GM12878 (cell line): ENCODE results near the gene ZER1.

Experiments
- BHLHE40 ChIP-seq, 2 experiments: fragments of 450-650 bp in 1 of 2; IDR thresholded peaks; 2 replicates each; pipeline ENCODE4 v1.6.1; 2011 to 2017; ENCODE audit warnings: low read depth in 2 of 2, borderline replicate concordance in 1 of 2, improper control_type of control experiment in 1 of 2, low read length in 1 of 2, mild to moderate bottlenecking in 1 of 2
- CTCF ChIP-seq, 3 experiments: IDR thresholded peaks in 2 of 3; conservative IDR thresholded peaks in 1 of 3; 2 replicates each; pipeline ENCODE4 v1.5.1; 2011; ENCODE audit warnings: low read depth in 3 of 3, low read length in 3 of 3, mild to moderate bottlenecking in 3 of 3, control low read depth in 2 of 3, moderate library complexity in 2 of 3, inconsistent platforms in 1 of 3, mixed read lengths in 1 of 3; ENCODE audit not compliant: control insufficient read depth in 2 of 3, insufficient read depth in 1 of 3; ENCODE audit errors: extremely low read depth in 1 of 3
- ETV6 ChIP-seq, 2 experiments: fragments of 450-650 bp in 1 of 2; IDR thresholded peaks in 1 of 2; conservative IDR thresholded peaks in 1 of 2; 2 replicates each; pipeline ENCODE4 v1.6.1; 2014; ENCODE audit warnings: antibody characterized with exemption in 1 of 2, borderline replicate concordance in 1 of 2, low read depth in 1 of 2, mild to moderate bottlenecking in 1 of 2, moderate library complexity in 1 of 2
- FOXM1 ChIP-seq: IDR thresholded peaks from 2 replicates; pipeline ENCODE4 v1.6.1; 2012; ENCODE audit warnings: low read depth, mild to moderate bottlenecking, inconsistent platforms, low read length, moderate library complexity
- MEF2A ChIP-seq: IDR thresholded peaks from 2 replicates; pipeline ENCODE4 v1.6.1; 2011; ENCODE audit warnings: low read depth, mild to moderate bottlenecking, low read length, moderate library complexity; ENCODE audit not compliant: insufficient read depth
- MXI1 ChIP-seq: fragments of 150-350 bp; IDR thresholded peaks from 2 replicates; pipeline ENCODE4 v1.6.1; 2011; ENCODE audit warnings: low read depth, mild to moderate bottlenecking, inconsistent platforms, low read length, improper control_type of control experiment
- POLR2A ChIP-seq: IDR thresholded peaks from 2 replicates; pipeline ENCODE4 v1.6.1; 2011; ENCODE audit warnings: low read depth, mild to moderate bottlenecking, low read length
- RAD21 ChIP-seq: IDR thresholded peaks from 2 replicates; pipeline ENCODE4 v1.6.1; 2011; ENCODE audit warnings: mild to moderate bottlenecking, low read depth, low read length, moderate library complexity; ENCODE audit not compliant: insufficient read depth
- TARDBP ChIP-seq: IDR thresholded peaks from 2 replicates; pipeline ENCODE4 v1.6.1; 2016; ENCODE audit warnings: borderline replicate concordance
- TCF12 ChIP-seq: IDR thresholded peaks from 2 replicates; pipeline ENCODE4 v1.6.1; 2011; ENCODE audit warnings: low read depth, mild to moderate bottlenecking, low read length

GRCh38 chr9:128684325-128685199 lies 87.2 kb downstream of the ZER1 start:
- TF ChIP-seq MEF2A (no peak), FOXM1 (no peak), RAD21 (no peak), ETV6 (conservative IDR thresholded peaks at IDR 0.05 in 1 of 2, IDR thresholded peaks at IDR 0.05 in 1 of 2; ENCODE audit: borderline replicate concordance in 1 of 2, low read depth in 1 of 2) (no peak), CTCF (IDR thresholded peaks at IDR 0.05 in 2 of 3, conservative IDR thresholded peaks at IDR 0.05 in 1 of 3; ENCODE audit: control insufficient read depth in 2 of 3, extremely low read depth in 1 of 3, insufficient read depth in 1 of 3, low read depth in 3 of 3, low read length in 3 of 3) (no peak), BHLHE40 (IDR thresholded peaks at IDR 0.05; ENCODE audit: borderline replicate concordance in 1 of 2, low read depth in 2 of 2, low read length in 1 of 2) (peak in 1 of 2 experiments; percentile 52; a peak in 1 of 4 replicates), MXI1 (0 out of 2 replicates have a peak, but pooled peaks have one; percentile 45), TCF12 (peak; percentile 57; the same call in 1 of the 2 replicates), POLR2A (peak; percentile 88), TARDBP (no peak)
